Hippocampal formation (tissue), 2 donors: ENCODE data around the gene TATDN2.
"Not testable (repeated sequence)": the region's sequence is repeated elsewhere in the genome, so short reads cannot be mapped to it uniquely, and the experiment has no call there.

ENCODE experiments used
- DNase-seq, 2 donors: peaks; one replicate each; lab custom pipeline; 2025; lab: John Stamatoyannopoulos, UW

The TATDN2 gene

GRCh38 chr3:10291641-10292040 is 43.4 kb downstream of the TATDN2 start:
- DNase-seq, result no peak

- no peak for DNase-seq
Measured at GRCh38 chr3:10292505-10293419, 44.5 kb downstream of the TATDN2 start, which contains the start of gene GHRL. TSS of gene GHRL (minus strand) at chr3:10292947. CDS start at chr3:10290180, 2,767 bp downstream.

- DNase-seq, result no peak
Measured at GRCh38 chr3:10294030-10294586, 45.8 kb downstream of the TATDN2 start.

GRCh38 chr3:10298064-10298463 is 49.8 kb downstream of the TATDN2 start:
- not testable (repeated sequence) for DNase-seq

- no peak for DNase-seq
Measured at GRCh38 chr3:10299175-10299574, 50.9 kb downstream of the TATDN2 start.

- DNase-seq, result no peak
Measured at GRCh38 chr3:10299679-10300078, 51.4 kb downstream of the TATDN2 start.

- no peak for DNase-seq
Measured at GRCh38 chr3:10300087-10300486, 51.8 kb downstream of the TATDN2 start.

GRCh38 chr3:10303105-10303504 is 54.8 kb downstream of the TATDN2 start:
- DNase-seq, result no peak

- no peak for DNase-seq
Measured at GRCh38 chr3:10303785-10304184, 55.5 kb downstream of the TATDN2 start.

GRCh38 chr3:10304905-10305304 is 56.6 kb downstream of the TATDN2 start:
- DNase-seq, result no peak

- no peak for DNase-seq
Measured at GRCh38 chr3:10305331-10305902, 57.2 kb downstream of the TATDN2 start.

GRCh38 chr3:10306156-10306555 is 57.9 kb downstream of the TATDN2 start:
- no peak for DNase-seq

GRCh38 chr3:10308678-10309077 is 60.4 kb downstream of the TATDN2 start:
- no peak for DNase-seq

- DNase-seq, result no peak
Measured at GRCh38 chr3:10309736-10310135, 61.5 kb downstream of the TATDN2 start.

- DNase-seq, result no peak
Measured at GRCh38 chr3:10310578-10310977, 62.3 kb downstream of the TATDN2 start.

- DNase-seq, result no peak
Measured at GRCh38 chr3:10311710-10312109, 63.5 kb downstream of the TATDN2 start.

GRCh38 chr3:10312391-10312790 is 64.1 kb downstream of the TATDN2 start:
- no peak for DNase-seq

- no peak for DNase-seq
Measured at GRCh38 chr3:10312861-10313260, 64.6 kb downstream of the TATDN2 start.

- no peak for DNase-seq
Measured at GRCh38 chr3:10315101-10315500, 66.8 kb downstream of the TATDN2 start.

GRCh38 chr3:10315771-10316344 is 67.6 kb downstream of the TATDN2 start:
- DNase-seq, result no peak

- DNase-seq, result no peak
Measured at GRCh38 chr3:10317311-10317960, 69.2 kb downstream of the TATDN2 start.

- no peak for DNase-seq
Measured at GRCh38 chr3:10317961-10318350, 69.7 kb downstream of the TATDN2 start.
